Hematopoietic multipotent progenitor cell treated with erythropoietin and hydrocortisone succinate and interleukin-3 and kit ligand, for 6 days (in vitro differentiated cells): ENCODE measurements around the gene RAB40C.

Experiments used
- DNase-seq: peaks from one replicate; pipeline ENCODE4 v3.0.0-alpha.2; 2015

The RAB40C gene

DNA sequence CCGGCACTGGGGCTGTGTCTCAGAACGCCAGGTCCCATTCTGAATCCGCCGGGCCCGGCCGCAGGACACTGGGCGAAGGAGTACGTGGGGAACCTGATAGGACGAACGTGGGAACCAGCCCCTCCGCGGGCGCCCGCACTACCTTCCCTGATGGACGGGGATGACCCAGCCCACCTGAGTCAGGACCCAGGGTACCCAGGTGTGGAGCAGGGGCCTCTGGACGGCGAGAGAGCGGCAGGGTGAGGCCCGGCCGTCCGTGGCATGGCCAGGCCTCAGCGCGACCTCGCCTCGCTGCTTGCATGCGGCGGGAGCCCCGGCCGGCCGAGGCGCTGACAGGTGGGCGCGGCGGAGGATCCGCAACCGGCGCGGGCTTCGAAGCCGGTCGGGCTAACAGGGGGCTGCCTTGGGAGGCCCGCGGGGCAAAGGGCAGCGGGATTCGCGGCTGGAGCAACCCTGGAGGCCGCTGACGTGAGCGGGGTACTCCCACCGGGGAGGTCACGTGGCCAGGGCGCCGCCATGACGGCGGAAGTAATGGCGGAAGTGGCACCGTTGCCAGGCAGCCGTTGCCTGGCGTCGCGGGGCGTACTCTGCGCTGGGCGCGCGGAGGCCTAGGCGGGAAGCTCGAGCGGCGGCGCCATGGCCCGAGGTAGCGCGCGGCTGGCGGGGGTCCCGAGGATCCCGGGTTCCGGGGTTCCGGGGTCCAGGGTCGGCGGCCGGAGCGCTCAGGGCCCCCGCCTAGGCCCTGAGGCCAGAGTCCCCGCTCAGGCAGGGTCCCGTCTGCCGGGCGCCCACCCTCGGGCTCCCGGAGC lies 59.1 kb downstream of the RAB40C start, which contains the start of gene WDR90:
WDR90 (plus strand) TSS at position 585 of the 809 bp plus-strand sequence; CDS start at position 637, 52 bp downstream.
- peak; percentile 96 for DNase-seq

DNA sequence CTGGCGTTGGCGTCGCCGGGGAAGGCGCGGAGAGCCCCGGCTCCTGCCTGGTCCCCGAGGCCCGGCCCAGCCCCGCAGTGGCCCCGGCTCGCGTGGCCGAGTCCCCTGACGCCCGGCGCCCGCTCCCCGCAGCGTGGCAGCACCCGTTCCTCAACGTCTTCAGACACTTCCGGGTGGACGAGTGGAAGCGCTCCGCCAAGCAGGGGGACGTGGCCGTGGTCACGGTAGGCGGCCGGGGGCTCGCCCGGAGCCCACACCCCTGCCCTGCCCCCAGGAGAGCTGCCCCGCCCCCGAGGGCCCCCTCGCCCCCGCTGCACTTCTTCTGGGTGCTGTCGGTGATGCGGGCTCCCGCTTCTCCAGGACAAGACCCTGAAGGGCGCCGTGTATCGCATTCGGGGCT lies 59.8 kb downstream of the RAB40C start:
- DNase-seq: peak; percentile 60

DNA sequence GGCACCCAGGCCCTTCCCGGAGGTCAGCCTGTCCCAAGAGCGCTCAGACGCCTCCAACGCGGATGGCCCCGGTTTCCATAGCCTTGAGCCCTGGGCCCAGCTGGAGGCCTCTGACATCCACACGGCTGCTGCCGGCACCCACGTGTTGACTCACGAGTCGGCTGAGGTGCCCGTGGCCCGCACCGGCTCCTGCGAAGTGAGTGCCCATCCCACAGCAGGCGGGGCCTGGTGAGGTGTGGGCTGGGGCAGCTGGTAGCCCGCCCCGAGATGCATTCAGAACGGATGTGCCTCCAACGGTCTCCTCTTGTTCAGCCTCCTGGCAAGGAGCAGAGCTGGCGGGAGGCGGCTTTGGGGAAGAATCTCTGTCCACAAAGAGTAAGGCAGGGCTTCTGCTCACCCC lies 62.0 kb downstream of the RAB40C start:
- DNase-seq: no peak

DNA sequence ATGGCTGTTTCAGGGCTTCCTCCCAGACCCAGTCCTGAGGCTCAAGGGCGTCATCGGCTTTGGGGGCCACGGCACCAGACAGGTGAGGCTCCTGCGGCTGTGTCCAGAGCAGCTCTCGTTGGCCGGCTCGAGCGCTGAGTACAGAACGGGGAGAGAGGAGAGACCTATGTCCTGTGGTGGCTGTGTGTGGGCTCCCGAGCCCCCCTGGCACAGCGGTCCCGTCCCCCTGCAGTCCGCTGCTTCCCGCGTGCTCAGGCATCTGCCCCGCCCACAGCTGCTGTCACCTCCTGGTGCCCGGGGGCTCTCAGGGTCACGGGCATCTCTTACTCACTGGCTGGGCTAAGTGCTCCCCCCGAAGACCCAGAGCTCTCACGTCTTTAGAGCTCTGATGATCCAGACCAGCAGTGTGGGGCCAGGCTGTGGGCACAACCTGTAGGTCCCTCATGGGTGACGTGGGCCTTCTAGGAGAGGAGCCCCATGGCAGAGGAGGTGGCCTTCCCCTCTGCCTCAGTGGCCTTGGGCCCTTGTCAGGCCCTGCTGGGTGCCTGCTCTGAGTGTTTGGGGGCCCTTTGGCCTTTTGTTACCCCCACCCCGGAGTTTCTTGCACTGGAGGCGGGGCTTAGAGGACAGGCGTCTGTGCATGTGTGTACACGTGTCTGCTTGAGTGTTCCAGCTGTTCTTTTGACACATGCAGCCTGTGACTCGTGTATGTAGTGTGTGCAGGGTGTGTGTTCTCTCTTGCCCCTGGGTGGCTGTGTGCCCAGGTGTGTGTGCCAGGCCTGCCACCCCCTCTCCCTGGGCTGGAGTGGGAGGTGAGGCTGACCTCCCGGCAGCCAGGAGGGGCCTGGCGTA lies 62.8 kb downstream of the RAB40C start:
- DNase-seq: no peak

DNA sequence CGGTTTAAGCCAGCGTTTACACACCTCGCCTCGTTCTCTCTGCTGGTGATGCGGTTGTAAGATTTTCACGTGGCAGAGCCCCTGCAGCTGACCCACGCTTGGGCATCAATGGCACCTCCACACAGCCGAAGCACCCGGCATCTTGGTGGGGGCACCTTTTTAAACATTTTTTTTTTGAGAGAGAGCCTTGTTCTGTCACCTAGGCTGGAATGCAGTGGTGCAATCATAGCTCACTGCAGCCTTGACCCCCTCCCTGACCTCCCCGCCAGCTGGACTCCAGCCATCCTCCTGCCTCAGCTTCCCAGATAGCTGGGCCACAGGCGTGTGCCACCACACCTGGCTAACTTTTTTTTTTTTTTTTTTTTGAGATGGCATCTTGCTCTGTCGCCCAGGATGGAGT lies 64.2 kb downstream of the RAB40C start:
- no peak for DNase-seq

DNA sequence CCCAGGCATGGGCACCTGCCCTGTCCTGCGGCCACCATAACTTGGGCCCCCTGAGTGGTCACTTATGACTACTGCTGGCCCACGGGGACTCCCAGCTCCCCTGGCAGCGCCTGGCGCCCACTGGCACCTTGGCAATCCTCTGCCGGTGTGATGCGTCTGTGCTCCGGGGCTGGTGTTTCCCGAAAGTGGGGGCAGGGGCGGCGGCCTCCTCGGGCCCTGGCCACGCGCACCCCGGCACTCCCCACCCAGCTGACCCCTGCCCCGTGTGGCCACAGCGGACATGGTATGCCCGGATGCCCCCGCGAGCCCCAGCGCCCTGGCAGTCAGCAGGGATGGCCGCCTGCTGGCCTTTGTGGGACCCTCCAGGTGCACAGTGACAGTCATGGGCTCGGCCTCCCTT lies 67.6 kb downstream of the RAB40C start:
- no peak for DNase-seq

DNA sequence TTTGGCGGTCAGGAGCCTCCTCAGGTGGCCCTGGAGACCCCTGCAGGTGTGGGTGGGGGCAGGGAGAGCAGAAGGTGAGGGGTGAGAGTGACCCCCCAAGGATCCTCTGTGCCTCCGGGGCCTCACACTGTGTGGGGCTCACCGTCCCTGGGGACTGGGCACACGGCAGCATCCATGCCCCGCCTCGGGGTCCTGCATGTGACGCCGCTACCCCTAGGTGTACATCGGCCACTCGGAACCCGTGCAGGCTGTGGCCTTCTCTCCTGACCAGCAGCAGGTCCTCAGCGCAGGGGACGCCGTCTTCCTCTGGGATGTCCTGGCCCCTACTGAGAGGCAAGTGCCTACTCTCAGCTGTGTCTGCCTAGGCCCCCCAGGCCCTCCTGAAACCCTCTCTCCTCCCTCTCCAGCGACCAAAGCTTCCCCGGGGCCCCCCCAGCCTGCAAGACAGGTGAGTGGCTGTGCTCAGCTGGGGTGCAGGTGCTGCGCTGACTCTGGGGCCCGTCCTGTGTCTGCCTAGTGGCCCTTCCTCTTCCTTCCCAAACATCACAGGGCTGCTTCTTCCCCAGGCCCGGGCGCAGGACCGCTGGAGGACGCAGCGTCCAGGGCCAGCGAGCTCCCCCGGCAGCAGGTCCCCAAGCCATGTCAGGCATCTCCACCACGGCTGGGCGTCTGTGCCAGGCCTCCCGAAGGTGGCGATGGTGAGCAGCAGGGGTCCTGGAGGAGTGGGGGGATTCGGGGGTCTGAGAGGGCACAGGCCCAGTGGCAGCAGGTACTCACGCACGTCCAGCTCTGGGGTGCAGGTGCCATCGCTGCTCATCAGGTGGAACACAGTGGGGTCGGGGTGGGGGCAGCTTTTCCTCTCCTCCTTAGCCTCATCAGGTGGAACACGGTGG lies 69.1 kb downstream of the RAB40C start:
- DNase-seq: no peak

DNA sequence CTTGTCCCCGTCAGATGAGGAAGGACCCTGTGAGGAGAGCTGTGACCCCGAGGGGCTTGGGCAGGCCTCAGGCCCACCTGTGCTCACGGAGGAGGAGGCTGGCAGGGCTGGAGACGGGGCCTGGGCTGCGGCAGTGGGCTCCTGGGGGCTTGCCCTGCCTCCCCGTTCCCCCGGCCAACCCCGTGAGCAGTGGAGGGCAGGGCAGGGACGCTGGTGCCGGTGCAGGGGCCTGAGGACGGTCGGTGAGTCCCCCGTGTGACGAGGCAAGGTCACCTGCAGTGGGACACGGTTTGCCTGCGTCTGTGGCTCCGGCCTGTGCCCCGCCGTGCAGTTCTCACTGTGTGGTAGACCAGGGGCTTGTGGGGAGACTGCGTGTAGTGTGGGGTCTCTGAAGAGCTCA lies 69.8 kb downstream of the RAB40C start:
- DNase-seq: no peak

DNA sequence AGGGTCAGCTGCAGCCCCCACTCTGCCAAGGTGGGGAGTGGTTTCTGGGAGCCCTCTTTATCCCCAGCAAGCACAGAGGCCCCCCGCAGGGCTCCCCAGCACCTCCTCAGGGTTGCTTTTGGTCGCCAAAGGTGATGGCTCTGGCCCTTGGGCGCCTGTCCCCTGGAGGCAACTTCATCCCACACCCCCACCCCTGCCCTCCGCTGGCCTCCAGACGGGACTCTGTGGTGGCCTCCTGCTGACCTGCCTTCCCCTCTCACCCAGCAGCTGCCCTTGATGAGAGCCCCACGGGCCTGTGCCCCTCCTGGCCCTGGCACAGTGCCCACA lies 70.2 kb downstream of the RAB40C start:
- DNase-seq: no peak

DNA sequence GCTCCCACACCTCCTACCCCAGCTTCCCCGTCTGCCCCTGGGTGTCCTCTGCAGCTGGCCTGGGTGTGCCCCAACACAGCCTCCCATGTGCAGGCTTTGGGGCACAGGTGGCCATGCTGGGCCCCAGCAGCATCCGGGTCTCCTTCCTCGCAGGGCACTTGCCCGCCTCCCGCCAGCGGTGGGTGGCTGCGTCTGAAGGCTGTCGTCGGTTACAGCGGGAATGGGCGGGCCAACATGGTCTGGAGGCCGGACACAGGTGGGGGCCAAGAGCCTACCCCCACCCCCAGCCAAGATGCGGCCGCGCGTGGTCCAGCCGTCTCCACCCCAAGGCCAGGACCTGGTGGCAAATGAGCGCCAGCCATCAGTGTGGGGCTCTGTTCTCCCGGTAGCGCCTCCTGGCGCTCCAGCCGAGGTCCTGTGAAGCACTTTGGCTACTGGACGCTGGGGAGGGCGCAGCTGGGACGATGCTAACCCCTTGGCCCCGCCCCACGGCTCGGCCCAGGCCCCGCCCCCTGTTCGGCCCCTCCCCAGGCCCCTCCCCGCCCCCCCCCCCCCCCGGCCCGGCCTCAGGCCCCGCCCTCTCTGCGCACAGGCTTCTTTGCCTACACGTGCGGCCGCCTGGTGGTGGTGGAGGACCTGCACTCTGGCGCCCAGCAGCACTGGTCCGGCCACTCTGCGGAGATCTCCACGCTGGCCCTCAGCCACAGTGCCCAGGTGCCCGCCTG lies 70.8 kb downstream of the RAB40C start:
- DNase-seq: peak; percentile 97

DNA sequence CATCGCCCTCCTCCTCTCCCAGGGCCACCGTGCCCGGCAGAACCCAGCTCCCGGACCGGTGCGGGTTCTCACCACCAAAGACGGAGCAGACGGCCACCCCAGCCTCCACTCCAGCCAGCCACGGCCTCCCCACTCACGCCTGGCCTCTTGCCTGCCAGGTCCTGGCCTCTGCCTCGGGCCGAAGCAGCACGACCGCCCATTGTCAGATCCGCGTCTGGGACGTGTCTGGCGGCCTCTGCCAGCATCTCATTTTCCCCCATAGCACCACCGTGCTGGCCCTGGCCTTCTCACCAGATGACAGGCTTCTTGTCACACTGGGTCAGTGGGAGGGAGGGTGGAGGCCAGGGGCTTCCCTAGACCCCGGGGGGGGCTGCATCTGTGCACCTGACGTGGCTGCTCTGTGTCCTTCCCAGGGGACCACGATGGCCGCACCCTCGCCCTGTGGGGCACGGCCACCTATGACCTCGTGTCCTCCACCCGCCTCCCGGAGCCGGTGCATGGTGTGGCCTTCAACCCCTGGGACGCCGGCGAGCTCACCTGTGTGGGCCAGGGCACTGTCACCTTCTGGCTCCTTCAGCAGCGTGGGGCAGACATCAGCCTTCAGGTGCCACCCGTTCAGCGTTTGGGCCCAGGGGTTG lies 71.4 kb downstream of the RAB40C start:
- DNase-seq: no peak

DNA sequence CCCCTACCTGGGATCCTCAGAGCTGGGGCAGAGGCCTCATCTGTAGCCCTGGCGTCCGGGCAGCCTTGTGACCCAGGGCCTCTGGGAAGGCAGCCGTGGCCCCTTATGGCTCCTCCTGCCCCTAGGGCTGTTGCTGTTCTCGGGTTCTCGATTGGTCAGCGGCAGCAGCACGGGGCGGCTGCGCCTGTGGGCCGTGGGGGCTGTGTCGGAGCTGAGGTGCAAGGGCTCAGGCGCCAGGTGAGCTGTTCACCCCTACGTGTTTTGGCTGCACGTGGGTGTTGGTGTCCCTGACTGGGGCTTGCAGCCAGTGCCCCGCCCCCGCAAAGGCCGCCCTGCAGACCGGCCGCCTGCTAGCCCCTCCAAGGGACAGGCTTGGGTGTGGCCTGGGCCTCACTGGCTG lies 72.2 kb downstream of the RAB40C start:
- DNase-seq: no peak

DNA sequence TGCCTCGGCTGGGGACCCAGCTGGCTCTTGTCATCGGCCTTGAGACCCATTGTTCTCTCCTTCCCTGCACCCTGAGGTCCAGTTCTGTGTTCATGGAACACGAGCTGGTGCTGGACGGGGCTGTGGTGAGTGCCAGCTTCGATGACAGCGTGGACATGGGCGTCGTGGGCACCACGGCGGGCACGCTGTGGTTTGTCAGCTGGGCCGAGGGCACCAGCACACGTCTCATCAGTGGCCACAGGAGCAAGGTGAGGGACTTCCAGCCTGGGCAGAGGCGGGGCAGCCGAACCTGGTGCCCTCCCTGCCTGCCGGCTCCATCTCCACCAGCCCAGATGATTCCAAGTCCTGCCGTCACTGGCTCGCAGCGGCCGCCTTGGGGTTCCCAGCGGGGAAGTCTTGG lies 72.7 kb downstream of the RAB40C start:
- DNase-seq: no peak

DNA sequence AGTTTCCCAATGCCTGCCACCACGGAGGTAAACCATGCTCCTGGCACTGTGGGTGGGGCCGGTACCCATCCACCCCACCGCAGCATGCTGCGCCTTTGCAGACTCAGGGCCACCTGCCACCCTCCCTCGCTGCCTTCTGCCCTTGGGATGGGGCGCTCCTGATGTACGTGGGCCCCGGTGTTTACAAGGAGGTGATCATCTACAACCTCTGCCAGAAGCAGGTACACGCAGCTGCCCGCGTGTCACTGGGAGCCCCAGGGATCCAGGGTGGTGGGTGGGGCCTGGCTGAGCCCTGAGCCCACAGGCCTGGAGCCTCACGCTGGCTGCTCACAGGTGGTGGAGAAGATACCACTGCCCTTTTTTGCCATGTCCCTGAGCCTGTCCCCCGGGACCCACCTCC lies 76.7 kb downstream of the RAB40C start:
- DNase-seq: no peak

DNA sequence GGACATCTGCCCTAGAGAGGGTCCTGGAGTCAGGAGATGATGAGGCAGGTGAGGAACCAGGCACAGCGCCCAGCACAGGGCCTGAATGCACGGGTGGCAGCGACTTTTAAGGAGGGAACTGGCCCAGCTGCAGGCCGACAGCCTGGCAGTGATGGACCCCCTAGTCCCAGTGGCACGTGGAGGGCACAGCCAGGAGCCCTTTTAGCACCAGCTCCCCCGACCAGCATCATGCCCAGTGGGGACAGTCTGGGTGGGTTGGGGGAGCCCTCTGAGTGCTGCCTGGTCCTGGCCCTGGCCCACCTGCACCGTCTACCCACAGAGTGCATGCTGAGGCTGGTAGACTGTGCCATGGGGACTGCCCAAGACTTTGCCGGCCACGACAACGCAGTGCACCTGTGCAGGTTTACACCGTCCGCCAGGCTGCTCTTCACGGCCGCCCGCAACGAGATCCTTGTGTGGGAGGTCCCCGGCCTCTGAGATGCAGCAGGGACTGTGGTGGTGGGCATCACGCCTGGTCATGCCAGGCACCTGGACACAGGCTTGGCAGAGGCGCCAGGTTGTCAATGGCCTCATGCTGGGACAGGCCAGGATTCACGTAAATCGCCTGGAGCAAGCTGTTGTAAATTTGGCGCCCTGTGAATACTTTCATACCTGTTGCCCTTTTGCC lies 77.4 kb downstream of the RAB40C start:
- no peak for DNase-seq

DNA sequence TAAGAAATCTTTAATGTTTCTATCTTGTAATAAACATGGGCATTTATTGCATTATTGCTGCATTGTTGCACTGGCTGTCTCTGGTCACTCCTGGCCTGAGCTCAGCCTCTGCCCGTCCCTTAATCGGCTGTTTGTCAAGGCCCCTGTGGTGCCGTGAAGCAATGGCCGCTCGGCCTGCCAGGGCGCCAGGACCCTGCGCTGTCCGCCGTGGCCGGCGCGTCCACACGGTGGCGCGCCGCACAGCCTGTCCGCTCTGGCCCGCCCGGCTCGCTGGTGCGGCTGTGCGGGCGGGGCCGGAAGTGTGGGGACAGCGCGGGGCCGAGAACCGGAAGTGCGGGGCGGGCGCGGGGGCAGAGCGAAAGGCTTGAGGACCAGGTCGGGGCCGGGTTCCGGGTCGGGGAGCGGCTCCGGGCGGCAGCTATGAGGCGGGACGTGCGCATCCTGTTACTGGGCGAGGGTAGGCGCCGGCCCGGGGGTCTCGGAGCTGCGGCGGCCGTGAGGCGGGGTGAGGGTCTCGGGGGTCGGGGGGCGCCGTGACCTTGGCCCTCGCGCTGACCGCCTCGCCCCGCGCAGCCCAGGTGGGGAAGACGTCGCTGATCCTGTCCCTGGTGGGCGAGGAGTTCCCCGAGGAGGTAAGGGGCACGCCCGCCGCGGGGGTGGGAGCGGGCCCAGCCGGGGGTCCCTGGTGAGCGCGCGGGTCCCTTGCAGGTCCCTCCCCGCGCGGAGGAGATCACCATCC lies 78.1 kb downstream of the RAB40C start, which contains the start of gene RHOT2:
RHOT2 (plus strand) TSS at position 353 of the 739 bp plus-strand sequence; CDS start at position 421, 68 bp downstream.
- peak; percentile 96 for DNase-seq

DNA sequence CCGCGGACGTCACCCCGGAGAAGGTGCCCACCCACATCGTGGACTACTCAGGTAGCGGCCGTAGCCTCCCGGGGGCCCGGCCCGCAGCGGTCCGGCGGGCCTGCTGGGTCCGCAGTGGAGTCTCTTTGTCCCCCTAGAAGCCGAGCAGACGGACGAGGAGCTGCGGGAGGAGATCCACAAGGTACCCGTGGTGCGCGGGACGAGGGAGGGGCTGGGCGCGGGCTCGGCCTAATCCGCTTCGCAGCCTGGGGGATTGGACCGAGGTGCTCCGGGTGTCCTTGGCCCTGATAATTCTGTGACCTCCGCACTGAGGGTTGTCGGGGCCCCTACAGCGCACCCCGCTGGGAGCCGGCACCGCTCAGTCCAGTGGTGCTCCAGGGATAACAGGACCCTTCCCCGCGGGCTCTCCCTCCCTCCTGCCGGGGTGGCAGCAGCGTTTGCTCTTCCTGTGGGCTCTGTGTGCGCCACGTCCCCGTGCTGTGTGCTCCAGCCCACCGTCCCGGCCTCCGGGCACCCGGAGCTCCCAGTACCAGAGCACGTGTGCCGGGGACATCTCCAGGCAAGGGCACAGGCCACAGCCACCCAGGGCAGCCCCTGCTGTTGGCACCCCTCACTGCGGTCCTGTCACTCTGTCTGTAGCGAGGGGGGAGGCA lies 78.8 kb downstream of the RAB40C start:
- DNase-seq: peak; percentile 49

DNA sequence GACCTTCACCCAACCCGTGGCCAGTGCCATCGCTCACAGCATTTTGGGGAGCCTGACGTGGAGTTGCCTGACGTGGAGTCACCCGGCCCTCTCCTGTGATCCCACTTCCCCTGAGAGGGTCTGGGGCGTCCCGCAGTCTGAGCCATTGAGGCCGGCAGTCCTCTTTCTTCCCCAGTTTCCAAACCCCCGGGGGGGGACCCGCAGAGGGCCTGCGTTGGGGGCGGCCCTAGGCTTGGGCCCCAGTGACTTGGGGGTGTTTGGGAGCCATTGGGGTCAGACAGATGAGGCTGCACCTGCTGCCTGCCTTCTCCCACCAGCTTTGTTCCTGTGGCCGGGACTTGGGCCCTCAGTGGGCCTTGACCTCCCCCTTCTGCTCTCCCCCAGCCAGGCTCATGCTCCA lies 79.8 kb downstream of the RAB40C start:
- no peak for DNase-seq

DNA sequence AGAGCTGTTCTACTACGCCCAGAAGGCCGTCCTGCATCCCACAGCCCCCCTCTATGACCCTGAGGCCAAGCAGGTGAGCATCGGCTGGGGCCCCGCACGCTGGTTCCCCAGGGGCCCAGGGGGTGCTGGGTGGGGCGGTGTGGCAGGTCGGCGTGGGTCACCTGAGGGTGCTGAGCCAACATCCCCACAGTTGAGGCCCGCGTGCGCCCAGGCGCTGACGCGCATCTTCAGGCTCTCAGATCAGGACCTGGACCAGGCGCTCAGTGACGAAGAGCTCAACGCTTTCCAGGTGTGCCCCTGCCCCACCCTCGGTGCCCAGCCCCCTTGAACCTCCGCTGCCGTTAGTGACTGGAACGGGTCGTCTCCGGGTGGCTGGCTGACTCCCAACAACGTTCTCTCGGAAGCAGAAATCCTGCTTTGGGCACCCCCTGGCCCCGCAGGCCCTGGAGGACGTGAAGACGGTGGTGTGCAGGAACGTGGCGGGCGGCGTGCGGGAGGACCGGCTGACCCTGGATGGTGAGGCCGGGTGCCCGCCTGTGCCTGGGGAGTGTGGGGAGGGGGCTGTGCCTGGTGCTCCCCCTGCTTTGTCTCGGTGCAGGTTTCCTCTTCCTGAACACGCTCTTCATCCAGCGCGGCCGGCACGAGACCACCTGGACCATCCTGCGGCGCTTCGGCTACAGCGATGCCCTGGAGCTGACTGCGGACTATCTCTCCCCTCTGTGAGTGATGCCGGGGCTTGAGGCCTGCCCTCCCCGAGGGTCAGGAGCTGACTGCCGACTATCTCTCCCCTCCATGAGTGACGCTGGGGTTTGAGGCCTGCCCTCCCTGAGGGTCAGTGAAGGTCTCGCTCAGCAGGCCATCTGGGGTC lies 80.9 kb downstream of the RAB40C start:
- no peak for DNase-seq
